Choroid plexus epithelial cell (primary cell): ENCODE data around the gene EIF2B2.
A peak's percentile ranks its signal among the peaks of the same experiment; 100 is the strongest.

Source experiments
- DNase-seq: peaks from one replicate; pipeline ENCODE4 v3.0.0-alpha.2; 2010; ENCODE audit warnings: low read depth
- H3K4me3 ChIP-seq: 2 replicates; pipeline ENCODE4 v1.5.1; 2011; ENCODE audit warnings: low read depth, mild to moderate bottlenecking, control low read depth, low read length, moderate library complexity
- CTCF ChIP-seq: conservative IDR thresholded peaks from 2 replicates; pipeline ENCODE4 v1.5.1; 2011; ENCODE audit warnings: low read depth, mild to moderate bottlenecking, control low read depth, inconsistent platforms, low read length, moderate library complexity

Gene EIF2B2

GRCh38 chr14:75041613-75042012, 38.9 kb downstream of the EIF2B2 start:
- no peak overlapping the region for H3K4me3 ChIP-seq
- no peak for TF ChIP-seq CTCF
- DNase-seq: no peak

DNA sequence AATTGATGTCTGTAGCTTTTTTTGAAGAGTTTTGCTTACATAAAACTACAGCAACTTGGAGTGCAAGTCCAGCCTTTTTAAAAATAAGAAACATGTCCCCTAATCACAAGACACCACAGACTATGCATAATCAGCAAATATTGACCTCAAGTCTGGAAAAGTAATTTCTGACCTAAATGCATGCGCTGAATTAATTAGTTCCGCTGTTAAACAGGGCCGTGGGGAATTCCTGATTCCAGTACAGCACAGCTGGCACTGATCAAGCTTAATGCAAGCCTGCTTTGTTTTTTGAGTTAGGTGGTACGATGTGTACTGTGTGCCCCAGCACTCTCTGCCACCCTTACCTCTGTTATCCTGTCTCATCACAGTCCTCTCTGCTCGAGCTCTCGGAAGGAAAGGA, 39.3 kb downstream of the EIF2B2 start:
- no peak overlapping the region for H3K4me3 ChIP-seq
- DNase-seq: no peak

GRCh38 chr14:75044322-75044721, 41.6 kb downstream of the EIF2B2 start:
- no peak for TF ChIP-seq CTCF
- DNase-seq: peak; percentile 82
- H3K4me3 ChIP-seq: no peak overlapping the region

More for the DNA sequence above, 39.3 kb downstream of the EIF2B2 start:
- no peak for TF ChIP-seq CTCF

GRCh38 chr14:75044752-75045151, 42.0 kb downstream of the EIF2B2 start:
- H3K4me3 ChIP-seq: no peak overlapping the region
- no peak for DNase-seq
- no peak for TF ChIP-seq CTCF

GRCh38 chr14:75046275-75046674, 43.6 kb downstream of the EIF2B2 start:
- TF ChIP-seq CTCF: no peak
- no peak overlapping the region for H3K4me3 ChIP-seq

DNA sequence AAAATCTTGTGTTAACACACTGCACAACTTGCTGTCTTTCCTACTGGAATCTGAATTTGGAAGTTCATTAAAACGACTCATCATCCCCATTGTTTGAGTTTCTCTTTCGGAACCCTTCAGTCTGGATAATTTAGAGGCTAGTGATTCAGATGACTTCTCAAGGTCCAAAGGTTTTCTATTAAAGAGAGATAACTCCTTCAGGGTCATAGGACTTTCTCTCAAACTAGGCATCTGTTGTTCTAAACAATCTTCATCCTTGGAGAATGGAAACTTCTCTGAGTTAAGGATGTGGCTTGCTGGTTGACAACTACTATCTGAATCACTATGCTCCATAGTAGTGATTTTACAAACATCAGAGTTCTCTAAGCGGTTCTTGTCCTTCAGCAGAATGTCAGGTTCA, 44.2 kb downstream of the EIF2B2 start:
- DNase-seq: no peak
- H3K4me3 ChIP-seq: no peak overlapping the region
- no peak for TF ChIP-seq CTCF

More at GRCh38 chr14:75046275-75046674, 43.6 kb downstream of the EIF2B2 start:
- no peak for DNase-seq

GRCh38 chr14:75047506-75047905, 44.8 kb downstream of the EIF2B2 start:
- TF ChIP-seq CTCF: no peak
- no peak for DNase-seq
- no peak overlapping the region for H3K4me3 ChIP-seq
